Spinal cord (tissue), 10 donors: ENCODE results near the gene SHISA4. TPM values are rescaled to one million over a fixed set of nuclear protein-coding genes. Genes with fewer than 3 reads are reported as not detected.

Source experiments
- DNase-seq, 6 donors: peaks; one replicate each; pipeline versions ENCODE4 v3.0.0 to v3.0.0-alpha.2; 2013 to 2015; ENCODE audit warnings: low spot score in 6 of 6, low read depth in 4 of 6
- H3K27ac ChIP-seq: one replicate; pipeline ENCODE4 v1.5.1; 2013; ENCODE audit warnings: low read depth, low read length, control low read depth
- H3K27me3 ChIP-seq: one replicate; pipeline ENCODE4 v1.6.1; 2013; ENCODE audit warnings: low read length; ENCODE audit not compliant: control insufficient read depth, insufficient read depth
- H3K36me3 ChIP-seq: one replicate; pipeline ENCODE4 v1.6.1; 2013; ENCODE audit warnings: low read length; ENCODE audit not compliant: control insufficient read depth, insufficient read depth
- H3K4me1 ChIP-seq: one replicate; pipeline ENCODE4 v1.6.1; 2013; ENCODE audit warnings: low read length; ENCODE audit not compliant: control insufficient read depth, insufficient read depth
- H3K4me3 ChIP-seq: one replicate; pipeline ENCODE4 v1.5.1; 2013; ENCODE audit warnings: low read depth, low read length, control low read depth
- H3K9me3 ChIP-seq: one replicate; pipeline ENCODE4 v1.6.1; 2013; ENCODE audit warnings: low read length; ENCODE audit not compliant: control insufficient read depth, insufficient read depth
- WGBS: methylation state at CpG from one replicate; pipeline ENCODE4 v1.1.5; 2013; ENCODE audit warnings: missing lambda C conversion rate; ENCODE audit not compliant: insufficient coverage; 5-methylcytosine and 5-hydroxymethylcytosine counted together
- polyA plus RNA-seq, 2 donors: library from polyadenylated mRNA; unstranded; fragments of 120-200 nt; gene quantifications; one replicate each; pipeline ENCODE4 v1.2.1, GENCODE V29; 2013; ENCODE audit not compliant: insufficient read length in 2 of 2
- total RNA-seq, 2 donors: library from RNA; depleted of rRNA in 1 of 2; stranded (reverse); fragments of 120-200 nt in 1 of 2; fragments of >200 nt in 1 of 2; gene quantifications; one replicate each; pipeline versions ENCODE4 v1.2.3 to v1.2.4, GENCODE V29; 2013 to 2014
- donor health status: healthy.

The SHISA4 gene
- total and polyA plus RNA-seq, 4 donors: 53.2 to 198 (median 128) TPM

- Histone ChIP-seq H3K9me3 (no peaks in the 10 kb centered on the region), H3K4me3 (no peak overlapping the region), H3K27ac (peak overlapping the region; percentile 74), H3K36me3 (peaks cover 37% of the 10 kb centered on the region), H3K27me3 (no peaks in the 10 kb centered on the region), H3K4me1 (peaks cover 7% of the 10 kb centered on the region)
- WGBS: 21% methylated on average over 4 of the region's 6 CpGs
- peak in 4 of 6 donors; percentile 42 to 86 (median 66) for DNase-seq
Observed at GRCh38 chr1:201877877-201878401, 10.8 kb upstream of the SHISA4 start.

DNA sequence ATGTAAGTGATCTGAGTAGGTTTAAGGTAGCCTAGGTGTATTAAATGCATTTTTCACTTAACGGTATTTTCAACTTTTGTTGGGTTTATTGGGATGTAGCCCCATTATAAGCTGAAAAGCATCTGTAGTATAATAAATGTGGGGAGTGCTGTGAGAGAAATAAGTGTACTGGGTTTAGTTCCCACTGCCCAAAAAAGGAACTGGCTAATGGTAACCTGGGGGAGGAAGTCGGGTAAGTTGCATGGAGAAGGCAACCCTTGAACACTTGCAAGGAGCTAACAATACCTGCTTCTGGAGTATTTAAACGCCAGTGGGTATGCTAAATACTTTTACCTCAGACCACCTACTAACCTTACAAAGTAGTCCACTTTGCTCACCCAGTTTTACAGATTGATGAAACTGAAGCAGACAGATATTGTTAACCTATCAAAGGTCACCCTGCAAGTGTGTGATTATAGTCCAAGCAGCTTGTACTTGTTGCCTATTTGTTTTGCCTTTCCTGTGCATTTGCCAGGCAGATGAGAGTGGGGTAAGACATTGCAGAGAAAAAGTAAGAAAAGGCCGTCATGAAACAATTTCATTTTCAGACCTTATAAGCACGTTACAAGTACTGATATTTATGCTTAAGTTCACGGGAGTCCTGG, 7.6 kb upstream of the SHISA4 start:
- no peak overlapping the region for H3K4me3 ChIP-seq
- WGBS: 85% methylated on average over 2 of the region's 6 CpGs
- H3K27me3 ChIP-seq: no peaks in the 10 kb centered on the region
- DNase-seq: no peak
- H3K36me3 ChIP-seq: peaks cover 11% of the 10 kb centered on the region
- no peak overlapping the region for H3K27ac ChIP-seq
- H3K9me3 ChIP-seq: no peaks in the 10 kb centered on the region
- H3K4me1 ChIP-seq: peaks cover 19% of the 10 kb centered on the region

- peaks cover 19% of the 10 kb centered on the region for H3K4me1 ChIP-seq
- H3K4me3 ChIP-seq: no peak overlapping the region
- no peaks in the 10 kb centered on the region for H3K9me3 ChIP-seq
- H3K36me3 ChIP-seq: peaks cover 6% of the 10 kb centered on the region
- H3K27me3 ChIP-seq: no peaks in the 10 kb centered on the region
- DNase-seq: no peak
- no CpG with 5 or more reads among the region's 1 CpG for WGBS
- no peak overlapping the region for H3K27ac ChIP-seq
Observed at GRCh38 chr1:201881617-201882016, 7.1 kb upstream of the SHISA4 start.

- no CpG with 5 or more reads among the region's 2 CpGs for WGBS
- no peak overlapping the region for H3K27ac ChIP-seq
- H3K4me1 ChIP-seq: peaks cover 25% of the 10 kb centered on the region
- no peaks in the 10 kb centered on the region for H3K9me3 ChIP-seq
- no peaks in the 10 kb centered on the region for H3K27me3 ChIP-seq
- H3K36me3 ChIP-seq: no peaks in the 10 kb centered on the region
- no peak for DNase-seq
- H3K4me3 ChIP-seq: no peak overlapping the region
Observed at GRCh38 chr1:201882665-201883132, 6.0 kb upstream of the SHISA4 start.

GRCh38 chr1:201883266-201883665, 5.4 kb upstream of the SHISA4 start:
- no peaks in the 10 kb centered on the region for H3K9me3 ChIP-seq
- peaks cover 26% of the 10 kb centered on the region for H3K4me1 ChIP-seq
- no peak overlapping the region for H3K4me3 ChIP-seq
- DNase-seq: no peak
- 84% methylated on average over 3 of the region's 3 CpGs for WGBS
- no peak overlapping the region for H3K27ac ChIP-seq
- H3K27me3 ChIP-seq: no peaks in the 10 kb centered on the region
- H3K36me3 ChIP-seq: no peaks in the 10 kb centered on the region

DNA sequence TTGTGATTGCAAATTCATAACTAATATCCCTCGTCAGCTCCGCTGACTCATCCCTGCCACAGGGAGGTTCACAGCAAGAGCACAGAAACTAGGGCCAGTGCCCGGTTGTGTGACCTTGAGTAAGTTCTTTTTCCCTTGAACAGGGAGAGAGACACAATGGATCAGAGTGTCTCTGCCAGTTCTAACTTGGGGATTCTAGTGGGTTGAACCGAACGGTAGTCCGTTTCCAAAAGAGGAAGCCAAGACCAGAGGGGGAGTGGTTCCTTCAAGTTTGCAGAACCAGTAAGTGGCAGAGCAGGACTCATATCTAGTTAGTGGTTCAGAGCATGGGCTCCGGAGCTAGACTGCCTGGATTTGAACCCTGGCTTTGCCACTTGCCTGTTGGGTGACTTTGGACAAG, 4.9 kb upstream of the SHISA4 start:
- H3K27ac ChIP-seq: no peak overlapping the region
- no peaks in the 10 kb centered on the region for H3K9me3 ChIP-seq
- H3K4me3 ChIP-seq: no peak overlapping the region
- H3K36me3 ChIP-seq: no peaks in the 10 kb centered on the region
- no peaks in the 10 kb centered on the region for H3K27me3 ChIP-seq
- 70% methylated on average over 4 of the region's 7 CpGs for WGBS
- H3K4me1 ChIP-seq: peaks cover 26% of the 10 kb centered on the region
- no peak for DNase-seq

DNA sequence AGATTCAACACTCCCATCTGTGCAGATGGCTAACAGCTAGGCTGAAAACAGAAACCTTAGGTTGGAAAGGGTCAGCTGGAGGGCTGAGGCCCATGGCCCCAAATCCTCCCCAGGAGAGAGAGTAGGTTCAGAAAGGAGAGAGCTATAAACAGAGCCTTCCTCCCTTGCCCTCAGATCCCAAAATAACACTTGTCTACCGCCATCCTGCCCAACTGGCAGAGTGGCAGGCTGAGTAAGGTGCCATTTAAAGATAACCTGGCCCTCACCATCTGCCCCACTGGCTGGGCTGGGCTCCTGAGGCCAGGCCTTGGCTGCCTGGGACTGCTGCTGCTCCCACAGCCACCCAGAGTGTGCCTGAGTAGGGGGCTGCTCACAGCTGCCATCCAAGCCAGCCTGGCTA, 4.3 kb upstream of the SHISA4 start:
- Histone ChIP-seq H3K27me3 (no peaks in the 10 kb centered on the region), H3K9me3 (no peaks in the 10 kb centered on the region), H3K4me1 (peaks cover 31% of the 10 kb centered on the region), H3K4me3 (no peak overlapping the region), H3K36me3 (no peaks in the 10 kb centered on the region), H3K27ac (no peak overlapping the region)
- WGBS: 75% methylated on average over 1 of the region's 1 CpG
- no peak for DNase-seq

GRCh38 chr1:201885531-201886075, 3.1 kb upstream of the SHISA4 start:
- Histone ChIP-seq H3K4me3 (no peak overlapping the region), H3K4me1 (peaks cover 42% of the 10 kb centered on the region), H3K9me3 (no peaks in the 10 kb centered on the region), H3K36me3 (no peaks in the 10 kb centered on the region), H3K27ac (no peak overlapping the region), H3K27me3 (no peaks in the 10 kb centered on the region)
- 97% methylated on average over 6 of the region's 6 CpGs for WGBS
- DNase-seq: no peak

DNA sequence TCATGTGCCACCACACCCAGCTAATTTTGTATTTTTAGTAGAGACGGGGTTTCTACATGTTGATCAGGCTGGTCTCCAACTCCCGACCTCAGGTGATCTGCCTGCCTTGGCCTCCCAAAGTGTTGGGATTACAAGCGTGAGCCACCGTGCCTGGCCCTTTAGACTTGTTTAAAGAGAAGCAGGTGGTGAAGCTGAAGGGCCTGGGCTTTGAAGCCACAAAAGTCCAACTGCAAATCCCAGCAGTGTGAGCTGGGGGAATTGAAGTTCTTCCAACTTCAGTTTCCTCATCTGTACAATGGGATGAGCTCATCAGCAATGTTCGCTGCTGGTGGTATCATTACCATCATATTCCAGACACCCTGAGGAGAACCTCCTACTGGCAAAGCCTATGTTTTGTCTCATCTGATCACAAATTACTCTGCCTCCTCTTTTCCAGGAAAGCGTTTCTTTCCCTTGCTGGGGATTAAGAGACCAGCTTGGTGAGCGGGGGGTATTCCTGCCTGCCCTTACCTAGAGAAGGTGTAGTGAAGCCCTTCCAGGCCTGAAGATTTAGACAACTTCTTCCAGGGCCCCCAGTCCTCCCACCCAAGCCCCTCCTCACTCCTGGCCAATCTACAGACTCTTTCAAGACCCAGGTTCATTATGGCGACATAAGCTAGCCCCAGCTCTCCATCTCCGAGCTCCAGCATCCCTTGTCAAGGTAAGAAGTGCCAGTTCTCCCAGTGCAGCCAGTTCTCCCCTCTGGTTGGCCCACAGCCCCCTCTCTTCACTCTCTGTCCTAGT, 2.4 kb upstream of the SHISA4 start:
- no peak for DNase-seq
- Histone ChIP-seq H3K4me3 (no peak overlapping the region), H3K36me3 (peaks cover 6% of the 10 kb centered on the region), H3K4me1 (peaks cover 47% of the 10 kb centered on the region), H3K27me3 (no peaks in the 10 kb centered on the region), H3K27ac (no peak overlapping the region), H3K9me3 (no peaks in the 10 kb centered on the region)
- 91% methylated on average over 6 of the region's 9 CpGs for WGBS
